Middle frontal gyrus (tissue), 1 donor: Measurements from ENCODE around the gene RBM6.

Source experiments
- DNase-seq: peaks from one replicate; pipeline ENCODE4 v3.0.0-alpha.2; 2015; ENCODE audit warnings: low spot score; ENCODE audit errors: extremely low spot score

The RBM6 gene

DNA sequence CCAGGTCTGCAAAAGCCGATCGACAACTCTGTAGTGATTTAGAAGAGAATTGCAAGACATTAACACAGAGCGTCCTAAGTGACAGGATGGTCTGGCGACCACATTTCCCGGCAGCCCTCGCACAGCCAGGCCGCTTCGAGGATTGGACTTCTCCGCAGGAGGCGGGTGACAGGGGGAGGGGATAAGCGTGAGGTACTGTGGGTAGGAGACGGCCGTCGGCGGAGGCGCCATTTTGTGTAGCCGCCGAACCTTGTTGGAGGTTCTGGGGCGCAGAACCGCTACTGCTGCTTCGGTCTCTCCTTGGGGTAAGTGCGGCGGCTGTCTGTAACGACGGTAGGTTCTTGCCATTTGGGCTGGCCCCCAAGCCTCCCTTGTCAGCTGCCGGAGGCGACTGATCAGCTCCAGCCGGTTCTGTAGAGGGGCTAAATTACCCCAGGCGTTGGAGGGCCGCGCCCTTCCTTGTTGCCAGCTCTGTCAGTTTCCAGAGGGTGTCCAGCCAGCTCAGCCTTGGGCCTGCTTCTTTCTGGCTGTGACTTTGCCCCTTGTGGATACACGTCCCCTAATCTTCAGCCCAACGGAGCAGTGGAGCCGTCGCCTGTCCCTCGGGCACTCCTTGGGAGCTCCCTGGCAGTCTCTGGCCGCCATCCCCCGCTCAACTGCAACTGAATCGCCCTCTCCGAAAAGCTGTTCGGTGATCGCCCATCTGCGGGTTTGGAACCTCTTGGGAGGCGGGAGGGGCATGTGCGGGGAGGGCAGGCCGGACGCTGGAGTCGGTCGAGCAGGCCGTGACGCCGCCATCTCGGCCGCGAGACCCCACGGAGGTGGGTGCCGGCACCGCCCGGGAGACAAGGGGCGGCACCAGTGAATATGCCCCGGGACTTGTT lies 149.0 kb downstream of the RBM6 start, which contains the start of gene RBM5:
TSS of gene RBM5 (plus strand) at position 195 of the 884 bp plus-strand sequence. CDS start 1,516 bp downstream, outside the sequence.
- DNase-seq: peak; percentile 83

DNA sequence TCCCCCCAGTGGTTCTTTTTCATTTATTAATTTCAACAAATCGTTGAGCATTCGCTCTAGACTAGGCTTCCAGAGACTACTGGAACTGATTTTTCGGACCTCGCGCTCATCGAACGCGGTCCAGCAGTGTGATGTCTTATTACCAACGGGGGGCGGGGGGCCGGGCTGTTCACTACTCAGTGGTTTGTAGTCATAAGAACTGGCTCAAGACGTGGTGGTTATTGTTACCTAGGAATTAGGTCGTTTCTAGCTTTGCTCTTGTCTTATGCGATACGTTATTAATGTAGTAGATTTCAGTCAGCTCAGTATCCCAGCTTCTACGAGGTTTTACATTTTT lies 149.6 kb downstream of the RBM6 start:
- DNase-seq: no peak

DNA sequence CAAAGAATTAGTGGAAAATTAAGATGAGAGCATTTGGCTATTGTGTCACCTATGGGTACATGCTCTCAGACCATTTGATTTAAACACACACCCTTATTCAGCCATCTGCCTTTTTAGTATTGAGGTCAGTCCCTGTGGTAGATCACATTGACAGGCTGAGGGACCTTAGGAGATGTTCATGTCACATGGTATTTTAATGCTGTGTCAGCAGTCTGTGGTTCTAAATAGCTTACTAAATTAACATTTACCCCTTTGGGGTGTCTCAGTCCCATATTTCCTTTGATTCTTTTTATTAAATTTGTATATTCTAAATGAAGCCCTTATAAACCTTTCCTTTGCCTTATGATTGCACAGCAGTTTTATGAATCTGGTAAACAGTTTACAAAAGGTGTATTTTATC lies 151.0 kb downstream of the RBM6 start:
- no peak for DNase-seq

DNA sequence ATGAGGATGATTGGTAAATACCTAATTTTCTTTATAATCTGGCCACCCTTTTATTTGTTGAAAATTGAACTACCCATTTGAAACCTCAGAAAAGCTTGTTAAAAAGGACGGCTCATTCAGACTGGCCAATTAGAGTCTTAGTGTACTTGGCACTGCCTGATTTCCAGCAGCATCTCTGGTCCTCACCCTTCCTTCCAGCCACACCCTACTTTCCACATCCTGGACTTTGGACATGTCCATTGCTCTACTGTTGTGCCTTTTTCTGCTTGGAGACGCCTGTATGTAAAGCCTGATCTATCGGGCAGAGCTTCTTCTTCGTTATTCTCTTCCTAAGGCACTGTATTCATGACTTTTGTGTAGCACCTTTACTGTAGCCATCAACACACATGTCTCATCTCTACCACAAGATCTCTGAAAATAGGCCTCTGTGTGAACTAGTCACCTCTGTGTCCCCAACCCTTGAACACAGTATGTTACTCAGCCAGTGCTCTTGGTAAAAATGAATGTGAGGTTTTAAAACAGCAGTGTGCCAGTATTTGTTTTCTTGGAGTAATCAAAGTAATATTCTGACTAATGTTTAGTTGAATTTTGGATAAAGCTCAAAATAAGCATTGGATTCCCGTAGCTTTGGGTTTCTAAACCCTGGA lies 155.5 kb downstream of the RBM6 start:
- DNase-seq: no peak

DNA sequence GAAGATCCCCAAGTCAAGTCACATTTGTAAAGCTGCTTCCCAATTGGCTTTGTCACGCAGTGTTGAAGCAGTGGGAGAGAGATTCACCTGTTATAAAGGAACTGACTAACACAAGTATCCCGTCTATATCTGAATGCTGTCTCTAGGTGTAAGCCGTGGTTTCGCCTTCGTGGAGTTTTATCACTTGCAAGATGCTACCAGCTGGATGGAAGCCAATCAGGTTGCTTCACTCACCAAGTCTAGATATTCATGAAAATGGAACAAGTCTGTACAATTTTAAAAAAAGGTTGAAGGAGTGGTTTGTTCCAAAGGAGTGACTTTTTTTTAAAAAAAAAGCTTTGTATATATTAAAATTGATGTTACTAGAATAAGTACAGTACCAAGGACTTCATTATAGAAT lies 160.4 kb downstream of the RBM6 start:
- DNase-seq: no peak

DNA sequence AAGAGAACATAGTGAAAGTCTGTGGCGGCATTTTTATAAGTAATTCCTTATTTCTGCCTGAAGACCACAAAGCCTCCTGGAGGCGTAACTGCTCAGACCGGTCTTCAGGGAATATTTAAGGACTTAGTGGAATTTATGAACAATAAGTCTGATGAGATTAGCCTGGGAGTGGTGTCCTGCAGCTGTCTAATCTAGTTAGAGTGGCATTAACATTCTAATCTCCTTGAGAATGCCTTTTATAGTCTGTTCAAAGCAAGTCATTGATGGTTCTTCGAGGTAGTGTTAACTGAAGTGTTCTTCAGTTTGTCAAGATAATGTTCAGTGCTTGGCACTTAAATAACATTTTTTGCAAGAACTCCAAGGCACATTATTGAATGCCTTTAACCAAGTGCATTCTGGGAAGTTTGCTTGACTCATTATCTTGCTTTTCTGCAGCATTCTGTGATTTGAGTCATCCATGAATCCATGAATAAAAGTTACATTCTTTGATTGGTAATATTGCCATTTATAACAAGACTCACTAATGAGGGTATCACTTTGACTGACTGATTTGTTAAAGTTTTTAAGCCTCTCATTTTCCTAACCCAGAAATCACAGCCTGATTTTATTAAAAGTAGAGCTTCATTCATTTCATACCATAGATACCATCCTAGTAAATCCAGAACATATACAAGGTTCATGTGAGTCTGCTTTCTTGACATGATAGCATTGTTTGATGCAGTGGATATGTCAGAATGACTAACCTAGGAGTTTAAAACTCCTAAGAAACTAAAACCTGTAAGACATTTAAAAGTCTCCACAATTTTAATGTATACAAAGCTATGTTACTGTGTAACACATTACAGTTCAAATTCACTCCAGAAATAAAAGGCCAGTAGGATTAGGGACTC lies 161.3 kb downstream of the RBM6 start:
- DNase-seq: no peak

DNA sequence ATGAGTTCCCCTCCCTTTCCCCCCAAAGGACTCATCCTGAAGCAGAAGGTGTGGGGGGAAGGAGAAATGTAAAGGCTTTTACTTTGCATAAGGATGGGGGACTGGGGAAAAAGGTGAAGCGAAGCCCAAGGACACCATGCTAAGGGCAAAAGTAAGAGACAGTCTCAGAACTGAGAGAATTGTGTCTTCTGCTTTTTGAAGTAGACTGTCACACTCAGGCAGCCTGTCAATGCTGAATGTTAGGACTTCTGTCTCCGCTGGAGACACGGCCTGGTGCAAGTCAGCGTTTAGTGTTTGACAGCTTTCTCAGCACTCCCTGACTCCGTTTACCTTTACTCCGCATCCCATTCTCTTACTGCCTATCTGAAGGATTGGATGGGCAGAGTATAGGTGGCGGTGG lies 162.6 kb downstream of the RBM6 start:
- DNase-seq: no peak

DNA sequence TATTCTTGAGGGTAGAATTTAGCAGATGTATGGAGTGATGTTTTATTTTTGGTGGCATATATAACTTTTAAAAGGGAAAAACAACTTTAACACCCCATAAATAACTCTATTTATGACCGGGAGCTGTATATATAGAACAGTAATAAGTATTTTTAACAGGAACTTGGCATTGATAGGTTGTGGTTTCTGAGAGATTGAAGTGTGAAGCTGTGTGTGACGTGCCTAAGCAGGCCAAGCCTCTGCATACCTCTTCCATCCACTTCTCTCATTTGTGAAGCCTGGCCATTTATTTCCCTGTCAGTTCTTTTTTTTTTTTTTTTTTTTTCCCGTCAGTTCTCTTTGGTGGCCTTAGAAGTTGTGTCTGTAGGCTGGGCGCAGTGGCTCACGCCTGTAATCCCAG lies 171.8 kb downstream of the RBM6 start:
- no peak for DNase-seq

DNA sequence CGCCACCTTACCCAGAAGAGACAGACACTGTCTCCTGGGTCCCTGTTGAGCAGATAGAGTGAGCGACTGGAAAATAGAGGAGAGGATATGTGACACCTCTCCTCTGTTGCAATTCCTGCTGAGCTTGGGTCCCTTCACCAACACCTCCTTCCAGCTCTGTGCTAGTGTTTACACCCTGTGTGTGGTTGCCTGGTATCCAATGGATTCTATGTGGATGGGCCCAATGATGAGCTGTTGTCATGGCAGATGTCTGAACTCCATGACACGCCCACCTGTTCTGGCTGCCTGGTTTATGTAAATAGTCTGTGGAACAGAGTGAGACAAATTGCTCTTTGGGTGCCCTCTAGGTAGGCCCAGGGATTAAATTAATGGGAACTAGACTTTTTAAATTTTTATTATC lies 172.5 kb downstream of the RBM6 start:
- no peak for DNase-seq

DNA sequence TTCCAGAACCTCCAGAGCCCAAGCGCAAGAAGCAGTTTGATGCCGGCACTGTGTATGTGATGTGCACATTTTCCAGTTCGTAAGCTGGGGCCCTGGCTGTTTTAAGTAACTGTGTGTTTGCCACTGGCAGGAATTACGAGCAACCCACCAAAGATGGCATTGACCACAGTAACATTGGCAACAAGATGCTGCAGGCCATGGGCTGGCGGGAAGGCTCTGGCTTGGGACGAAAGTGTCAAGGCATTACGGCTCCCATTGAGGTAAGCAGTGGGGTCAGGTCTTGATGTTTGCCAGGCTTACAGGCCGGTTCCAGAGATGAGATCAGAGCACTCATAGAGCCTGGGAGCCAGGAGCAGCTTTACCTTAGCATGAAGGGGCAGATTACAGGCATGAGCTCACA lies 177.2 kb downstream of the RBM6 start:
- no peak for DNase-seq

DNA sequence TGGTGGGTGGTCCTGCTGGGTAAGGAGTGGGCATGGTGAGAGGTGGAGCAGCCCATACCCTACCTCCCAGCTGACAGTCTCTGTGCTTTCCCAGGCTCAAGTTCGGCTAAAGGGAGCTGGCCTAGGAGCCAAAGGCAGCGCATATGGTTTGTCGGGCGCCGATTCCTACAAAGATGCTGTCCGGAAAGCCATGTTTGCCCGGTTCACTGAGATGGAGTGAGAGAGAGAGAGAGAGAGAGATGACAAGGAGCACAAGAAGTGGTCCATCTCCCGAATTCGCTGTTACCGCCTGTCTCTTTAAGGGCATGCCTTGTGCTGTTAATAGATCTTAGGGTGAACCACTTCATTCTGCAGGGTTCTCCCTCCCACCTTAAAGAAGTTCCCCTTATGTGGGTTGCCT lies 178.3 kb downstream of the RBM6 start:
- DNase-seq: no peak

DNA sequence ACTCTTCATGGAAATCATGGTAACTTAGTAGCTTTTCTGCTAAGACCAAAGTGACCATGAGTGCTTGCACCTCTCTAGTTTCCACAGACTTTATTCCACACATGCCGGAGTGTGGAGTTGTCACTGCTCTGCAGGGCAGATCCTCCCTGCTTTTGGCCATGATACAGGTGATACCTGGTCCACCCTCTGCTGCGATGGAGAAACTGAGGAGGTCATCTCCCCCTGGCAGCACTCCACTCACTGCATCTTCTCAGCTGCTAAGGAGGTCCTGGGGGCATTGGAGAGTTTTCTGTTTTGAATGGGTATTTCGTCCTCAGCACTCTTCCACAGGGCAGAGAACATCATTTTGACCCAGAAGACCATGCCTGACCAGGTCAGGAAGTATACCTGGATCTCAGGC lies 179.8 kb downstream of the RBM6 start:
- no peak for DNase-seq

DNA sequence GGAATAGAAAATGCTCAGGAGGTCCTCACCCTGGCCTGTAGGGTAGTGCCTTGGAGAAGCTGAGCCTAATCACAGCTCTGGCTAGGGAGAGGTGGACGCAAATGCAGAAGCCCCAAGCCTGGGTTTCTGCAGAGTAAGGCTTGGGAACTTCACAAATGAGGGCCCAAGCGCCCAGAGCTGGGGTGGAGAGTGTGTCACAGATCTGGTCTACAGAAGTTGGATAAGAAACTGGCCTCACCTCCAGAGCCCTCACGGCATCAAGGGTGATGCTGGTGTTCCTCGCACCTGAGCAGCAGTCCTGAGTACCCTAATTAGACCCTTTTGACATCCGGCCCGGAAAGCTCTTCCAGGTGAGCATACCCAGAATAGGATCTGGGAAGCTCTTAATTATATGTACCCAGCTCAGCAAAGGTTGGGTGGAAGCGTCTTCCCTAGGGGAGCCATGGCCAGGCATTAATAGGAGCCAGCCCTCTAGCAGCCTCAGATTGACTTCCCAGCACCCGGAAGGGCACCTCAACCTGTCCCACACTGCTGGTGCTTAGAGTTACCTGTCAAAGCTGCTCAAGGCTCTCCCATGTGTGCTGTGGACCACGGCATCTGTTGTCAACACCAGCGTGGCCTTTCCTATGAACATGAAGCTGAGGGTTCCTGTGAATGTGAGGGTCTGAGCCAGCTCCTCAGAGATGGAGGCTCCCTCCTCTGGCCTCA lies 180.6 kb downstream of the RBM6 start:
- DNase-seq: no peak

DNA sequence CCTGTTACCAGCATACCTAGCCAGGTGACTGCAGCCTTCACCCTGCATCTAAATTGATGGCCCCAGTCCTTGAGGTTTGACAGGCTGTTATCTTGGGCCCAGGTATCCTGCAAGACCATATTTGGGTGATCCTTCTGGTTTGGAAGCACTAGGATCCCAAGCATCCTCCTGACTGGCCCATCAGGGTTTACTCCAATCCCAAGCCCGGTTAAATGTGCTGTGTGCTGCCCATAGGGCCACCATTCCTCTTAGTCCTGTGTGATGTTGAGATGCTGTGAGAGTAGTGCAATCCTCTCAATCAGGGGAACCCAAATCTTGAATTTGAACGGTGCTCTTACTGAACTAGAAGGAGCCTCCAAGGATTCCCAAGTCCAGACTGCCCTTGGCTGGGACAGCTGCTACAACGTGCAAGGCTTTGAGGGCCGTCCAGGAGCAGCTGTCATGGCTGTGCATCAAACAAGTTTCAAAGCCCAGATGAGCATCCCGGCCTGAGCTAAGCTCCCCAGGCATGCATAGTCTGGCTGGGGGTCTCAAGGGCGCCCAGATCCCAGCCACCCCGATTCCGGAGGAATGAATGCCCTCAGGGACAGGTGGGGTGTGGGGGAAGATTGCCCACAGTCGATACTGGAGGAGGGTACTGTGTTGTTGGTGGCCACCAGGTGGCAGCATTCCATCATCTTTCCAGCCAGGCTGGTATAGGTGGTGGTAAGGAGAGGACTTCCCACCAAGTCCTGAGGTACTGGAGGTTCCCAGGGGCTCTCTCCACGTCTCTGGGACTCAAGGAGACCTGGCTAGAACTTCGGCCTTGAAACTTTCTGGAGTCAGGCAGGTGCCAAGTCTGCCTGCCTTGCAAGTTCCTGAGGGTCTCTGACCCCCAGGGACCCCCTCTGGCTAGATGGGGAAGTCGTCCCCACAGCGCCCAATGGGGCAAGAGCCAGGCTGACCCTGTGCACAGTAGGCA lies 181.4 kb downstream of the RBM6 start:
- DNase-seq: peak; percentile 51

DNA sequence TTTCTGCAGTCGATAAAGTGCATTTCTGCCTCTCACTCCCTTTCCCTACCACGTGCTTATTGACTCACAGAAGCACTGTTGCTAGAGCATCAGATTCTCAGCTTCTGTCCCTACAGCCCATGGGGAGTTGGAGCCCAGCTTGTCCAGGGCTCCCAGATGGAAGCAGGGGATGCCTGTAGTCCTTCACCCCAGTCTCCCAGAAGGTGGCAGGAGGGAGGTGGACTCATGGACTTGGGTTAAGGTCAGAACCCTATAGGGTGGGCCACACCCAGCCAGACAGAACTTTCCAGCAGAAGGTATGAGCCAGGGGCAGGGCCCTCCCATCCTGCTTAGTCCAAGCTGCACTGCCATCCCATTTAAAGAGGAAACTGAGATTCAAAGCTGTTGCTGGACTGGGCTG lies 182.1 kb downstream of the RBM6 start:
- DNase-seq: no peak

DNA sequence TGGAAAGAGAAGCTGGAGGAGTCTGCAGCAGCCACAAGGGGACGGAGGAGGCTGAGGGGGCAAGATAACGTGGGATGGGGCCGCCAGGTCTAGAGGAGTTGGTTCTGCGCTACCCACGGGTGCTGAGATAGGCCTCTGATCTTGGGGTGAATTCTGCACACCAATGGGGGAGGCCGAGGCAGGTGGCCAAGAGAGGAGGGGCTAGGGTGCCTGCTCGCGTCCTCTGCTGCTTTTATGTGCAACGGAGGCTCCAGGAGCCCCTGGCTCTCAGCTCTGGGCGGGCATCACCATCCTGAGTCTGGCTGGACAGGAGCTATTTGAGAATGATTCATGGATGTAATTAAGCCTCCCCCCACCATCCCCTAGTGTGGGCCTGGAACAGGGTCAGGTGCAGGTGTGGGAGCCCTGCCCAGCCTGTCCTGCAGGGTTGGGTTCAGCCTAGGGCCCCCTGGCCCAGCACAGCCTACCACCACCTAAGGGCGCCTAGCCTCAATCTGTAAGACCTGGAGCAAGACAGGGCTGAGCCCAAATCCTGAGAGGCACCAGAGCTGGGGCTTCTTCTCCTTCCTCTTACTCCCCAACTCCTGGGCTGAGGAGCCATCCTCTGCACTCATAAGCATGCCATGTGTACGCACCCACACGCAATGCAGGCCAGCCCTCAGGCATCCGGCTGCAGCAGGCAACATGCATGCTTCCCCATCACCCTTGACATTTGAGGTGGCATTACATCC lies 182.9 kb downstream of the RBM6 start:
- no peak for DNase-seq

DNA sequence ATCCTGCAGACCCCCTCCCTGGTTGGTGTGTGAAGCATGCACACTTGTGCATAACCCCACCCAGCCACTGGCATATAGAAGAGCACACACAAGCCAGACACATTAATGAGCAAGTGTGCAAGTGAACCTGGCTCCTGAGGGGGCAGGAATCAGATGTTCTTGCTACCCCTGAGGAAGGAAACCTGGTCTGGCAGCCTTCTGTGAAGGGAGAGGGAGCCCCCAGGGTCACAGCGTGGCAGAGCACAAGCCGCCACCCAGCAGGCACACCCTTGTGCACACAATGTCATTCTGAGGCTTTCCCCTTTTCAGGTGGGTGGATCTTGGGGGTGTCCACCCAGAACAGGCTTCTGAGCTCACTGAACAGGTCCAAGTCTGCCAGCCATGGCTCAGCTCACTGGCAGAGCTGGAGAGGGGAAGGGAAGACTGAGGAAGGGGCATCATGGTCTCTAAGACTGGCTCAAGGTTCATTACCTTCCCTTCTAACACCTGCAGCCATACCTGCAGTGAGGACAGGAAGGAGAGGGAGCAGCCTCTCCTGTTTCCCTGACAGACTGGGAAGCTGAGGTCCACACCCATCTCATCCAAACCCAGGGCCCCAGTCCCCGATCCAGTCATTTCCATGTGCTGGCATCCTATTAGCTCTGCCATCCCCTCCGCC lies 183.6 kb downstream of the RBM6 start:
- DNase-seq: no peak

DNA sequence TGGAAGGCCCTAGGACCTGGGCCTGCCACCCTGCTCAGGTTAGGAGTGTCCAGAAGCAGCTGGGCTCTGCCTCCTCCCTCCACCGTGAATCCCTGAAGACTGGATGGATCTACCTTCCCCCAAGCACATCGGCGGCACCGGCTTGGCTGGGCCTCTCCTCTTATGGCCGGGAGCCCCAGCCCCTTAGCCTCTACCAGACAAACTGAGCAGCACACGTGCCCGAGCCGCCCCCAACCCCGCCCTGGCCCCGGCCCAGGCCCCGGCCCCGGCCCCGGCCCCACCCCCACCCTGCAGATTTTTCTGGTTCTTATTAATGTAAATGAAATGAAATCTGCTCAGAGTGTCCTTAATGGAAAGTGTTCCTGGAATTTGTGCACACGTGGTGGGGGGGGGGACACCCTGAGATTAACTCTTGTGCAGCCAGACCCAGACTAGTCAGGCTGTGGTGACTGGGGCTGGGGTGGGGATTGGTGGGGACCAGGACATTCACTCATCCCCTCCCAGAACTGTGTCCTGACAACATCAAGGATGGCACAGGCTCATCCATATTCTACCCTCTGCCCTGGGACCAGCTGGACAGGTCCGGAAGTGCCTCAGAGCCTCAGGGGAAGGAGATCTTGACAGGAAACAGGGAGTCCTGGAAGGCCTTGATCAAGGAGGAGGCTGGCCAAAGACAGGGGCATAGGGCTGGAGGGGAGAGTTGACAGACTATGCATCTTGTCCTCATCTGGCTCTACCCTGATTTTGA lies 184.3 kb downstream of the RBM6 start:
- no peak for DNase-seq
